Stimulated activated CD4-positive, alpha-beta T cell treated with anti-CD3 and anti-CD28 coated beads, TNF-alpha, amount 100 ng/mL, for 4 hours (primary cell): Measurements from ENCODE around the gene BORCS6.

Experiments used
- DNase-seq, 3 experiments: peaks; one replicate each; pipeline ENCODE4 v3.0.0-alpha.2; 2020; ENCODE audit warnings: low read depth in 3 of 3

BORCS6 gene

DNA sequence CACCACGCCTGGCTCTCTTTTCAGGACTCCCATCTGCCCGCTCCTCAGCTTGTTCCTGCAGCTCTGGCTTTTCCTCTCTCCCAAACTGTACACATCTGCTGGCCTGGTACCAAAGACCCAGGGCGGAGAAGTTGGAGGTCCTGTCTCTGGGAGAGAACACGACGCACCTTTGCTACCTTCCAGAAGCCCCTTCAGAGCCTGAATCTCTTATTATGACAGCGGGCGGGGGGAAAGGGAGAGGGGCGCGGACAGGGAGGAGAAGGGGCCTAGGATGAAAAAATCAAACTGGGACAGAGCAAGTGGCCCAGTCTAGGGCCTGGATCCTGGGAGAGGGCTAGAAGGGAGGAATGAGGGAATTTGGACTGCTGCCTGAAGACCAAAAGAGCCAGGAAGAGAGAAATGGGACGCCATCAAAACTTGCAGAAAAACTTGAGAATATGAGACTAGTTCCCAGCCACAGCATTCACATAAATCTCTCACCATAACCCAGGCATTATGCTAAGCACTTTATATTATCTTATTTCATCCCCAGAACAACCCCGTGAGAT is 35.3 kb downstream of the BORCS6 start:
- DNase-seq: no peak

DNA sequence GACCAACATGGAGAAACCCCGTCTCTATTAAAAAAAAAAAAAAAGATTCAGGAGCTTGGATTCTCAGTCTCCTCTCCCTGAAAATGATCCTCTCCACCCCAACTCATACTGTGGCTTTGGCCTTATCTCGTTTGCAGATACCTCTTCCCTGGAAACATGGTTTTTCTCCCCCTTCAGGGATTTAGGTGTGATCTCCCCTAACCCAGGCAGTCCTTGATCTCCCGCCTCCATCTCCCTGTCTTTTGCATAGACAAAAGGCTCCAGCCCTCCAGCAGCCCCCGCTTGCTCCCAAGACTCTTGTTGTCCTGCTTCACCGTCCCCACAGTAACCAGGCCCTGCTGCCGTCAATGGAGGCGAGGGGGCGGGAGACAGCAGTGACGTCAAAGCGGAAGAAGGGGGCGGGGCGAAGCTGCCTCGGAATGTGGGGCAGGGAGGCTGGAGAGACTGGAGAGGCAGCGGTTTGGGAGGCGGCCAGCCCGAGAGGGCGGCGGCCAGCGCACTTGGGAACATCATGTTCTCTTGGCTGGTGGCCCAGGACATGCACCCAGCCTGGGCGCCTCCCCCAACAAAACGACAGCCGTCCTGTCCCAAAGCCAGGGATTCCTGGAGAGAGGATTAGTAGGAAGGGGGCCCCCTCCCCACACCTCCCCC is 35.9 kb downstream of the BORCS6 start:
- DNase-seq: peak; percentile 72 to 83 (median 82)

DNA sequence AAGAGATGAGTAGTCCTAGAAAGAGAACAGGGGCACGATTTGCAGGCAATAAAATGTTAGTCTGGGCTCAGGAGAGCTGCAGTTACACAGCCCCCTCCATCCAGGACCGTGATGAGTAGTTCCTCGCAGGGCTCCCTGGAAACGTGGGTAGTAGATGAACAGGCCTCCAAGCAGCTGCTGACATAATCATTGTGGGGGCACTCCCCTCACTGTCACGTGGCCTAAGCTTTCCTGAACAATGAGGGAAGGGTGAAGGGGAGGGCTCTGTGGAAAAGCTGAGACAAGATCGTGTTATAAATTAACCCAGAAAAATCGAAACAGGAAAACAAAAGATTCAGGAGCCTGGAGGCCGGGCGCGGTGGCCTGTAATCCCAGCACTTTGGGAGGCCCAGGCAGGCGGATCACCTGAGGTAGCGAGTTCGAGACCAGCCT is 36.4 kb downstream of the BORCS6 start:
- peak in 1 of 3 experiments; percentile 49 for DNase-seq

DNA sequence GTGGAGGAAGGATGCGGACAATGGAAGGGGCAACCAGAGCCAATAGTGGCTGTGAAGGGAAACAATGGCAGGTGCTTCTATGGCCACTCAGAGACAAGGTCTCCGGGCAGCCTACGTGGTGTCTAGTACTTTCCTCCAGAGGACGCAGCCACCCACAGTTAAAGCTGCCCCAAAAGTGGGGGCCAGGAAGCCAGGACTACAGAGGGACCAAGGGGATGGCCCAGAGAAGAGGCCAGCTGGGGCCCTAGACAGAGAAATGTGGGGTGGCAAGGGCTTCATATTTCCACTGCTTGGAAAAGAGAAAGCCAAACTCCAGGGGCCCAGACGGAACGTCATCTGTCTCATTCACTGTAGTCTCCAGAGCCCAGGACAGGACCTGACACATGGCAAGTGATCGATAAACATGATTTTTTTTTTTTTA is 36.9 kb downstream of the BORCS6 start:
- no peak for DNase-seq

DNA sequence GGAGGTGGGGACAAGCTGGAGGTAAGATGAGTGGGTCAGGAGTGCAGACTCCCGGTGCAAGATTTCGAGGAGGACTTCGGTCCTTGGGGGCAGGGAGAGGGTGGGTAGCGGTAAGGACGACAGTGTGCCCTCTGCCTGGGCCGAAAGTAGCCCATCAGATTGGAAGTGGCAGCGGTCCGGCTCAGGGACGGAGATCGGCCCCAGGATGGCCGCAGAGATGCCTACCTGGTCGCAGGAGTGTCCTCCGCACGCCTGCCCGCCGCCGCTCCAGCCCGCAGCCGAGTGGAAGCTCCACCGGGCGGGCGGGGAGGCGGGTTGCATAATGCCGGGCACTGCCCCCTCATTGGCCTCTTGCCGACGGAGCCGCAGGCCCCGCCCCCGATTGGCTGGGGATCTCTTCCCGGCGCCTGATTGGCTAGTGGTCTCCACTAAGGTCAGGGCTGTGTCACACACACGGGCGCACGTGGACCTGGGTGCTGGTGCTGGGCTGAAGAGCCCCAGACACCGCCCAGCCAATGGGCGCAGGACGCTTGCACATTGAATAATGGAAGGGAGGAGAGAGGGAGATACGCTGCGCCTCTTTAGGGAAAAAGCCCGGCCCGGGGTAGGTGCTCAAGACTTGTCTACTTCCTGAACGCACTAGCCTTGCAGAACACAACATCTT is 37.7 kb downstream of the BORCS6 start, which contains the start of gene PER1:
TSS of gene PER1 (minus strand) at position 293 of the 664 bp plus-strand sequence. CDS start 1,698 bp downstream, outside the sequence.
- DNase-seq: peak; percentile 75 to 80 (median 77)

DNA sequence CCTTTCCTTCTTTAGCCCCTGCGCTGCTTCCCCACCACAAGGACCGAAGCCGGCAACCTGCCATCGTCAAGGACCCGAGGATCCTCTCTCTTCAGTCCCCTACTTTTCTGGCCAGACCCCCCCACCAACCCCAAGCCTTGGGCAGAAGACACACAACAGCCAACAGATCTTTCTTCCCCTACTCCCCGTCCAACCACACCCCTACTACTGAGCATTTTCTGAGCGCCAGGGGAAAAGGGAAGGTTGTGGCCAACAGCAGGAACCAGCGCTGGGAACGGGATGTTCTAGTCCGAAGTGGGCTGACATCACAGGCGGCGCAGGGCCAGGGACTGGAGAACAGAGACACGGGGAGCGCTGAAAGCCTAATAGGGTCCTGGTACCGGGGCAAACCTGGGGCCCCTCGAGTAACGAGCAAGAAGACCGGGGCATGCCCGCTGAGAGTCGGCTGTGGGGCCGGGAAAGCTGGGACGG is 38.3 kb downstream of the BORCS6 start:
- no peak for DNase-seq

DNA sequence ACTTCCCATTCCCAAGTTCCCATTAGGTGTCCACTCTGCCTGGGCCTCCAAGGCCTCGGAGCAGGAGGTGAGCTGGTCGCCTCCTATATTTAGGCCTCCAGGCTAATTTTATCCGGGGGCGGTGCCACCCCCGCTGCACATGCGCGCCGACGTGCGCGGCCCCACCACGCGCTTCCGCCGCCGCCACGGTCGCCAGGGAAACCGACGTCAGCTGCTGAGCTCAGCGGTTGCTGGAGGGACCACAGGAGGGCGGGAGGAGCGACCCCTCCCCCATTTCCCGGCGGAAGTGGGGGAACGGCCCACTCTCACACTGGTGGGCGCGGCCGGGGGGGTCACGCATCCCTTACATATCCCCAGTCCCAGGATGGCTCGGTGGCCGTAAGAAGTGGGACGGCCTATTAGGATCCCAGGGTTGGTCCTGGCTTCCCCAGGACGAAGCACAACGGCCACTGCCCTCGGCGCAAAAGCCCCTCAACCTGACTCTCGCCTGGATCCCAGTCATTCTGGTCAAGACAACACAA is 38.8 kb downstream of the BORCS6 start:
- peak; percentile 78 to 86 (median 80) for DNase-seq

DNA sequence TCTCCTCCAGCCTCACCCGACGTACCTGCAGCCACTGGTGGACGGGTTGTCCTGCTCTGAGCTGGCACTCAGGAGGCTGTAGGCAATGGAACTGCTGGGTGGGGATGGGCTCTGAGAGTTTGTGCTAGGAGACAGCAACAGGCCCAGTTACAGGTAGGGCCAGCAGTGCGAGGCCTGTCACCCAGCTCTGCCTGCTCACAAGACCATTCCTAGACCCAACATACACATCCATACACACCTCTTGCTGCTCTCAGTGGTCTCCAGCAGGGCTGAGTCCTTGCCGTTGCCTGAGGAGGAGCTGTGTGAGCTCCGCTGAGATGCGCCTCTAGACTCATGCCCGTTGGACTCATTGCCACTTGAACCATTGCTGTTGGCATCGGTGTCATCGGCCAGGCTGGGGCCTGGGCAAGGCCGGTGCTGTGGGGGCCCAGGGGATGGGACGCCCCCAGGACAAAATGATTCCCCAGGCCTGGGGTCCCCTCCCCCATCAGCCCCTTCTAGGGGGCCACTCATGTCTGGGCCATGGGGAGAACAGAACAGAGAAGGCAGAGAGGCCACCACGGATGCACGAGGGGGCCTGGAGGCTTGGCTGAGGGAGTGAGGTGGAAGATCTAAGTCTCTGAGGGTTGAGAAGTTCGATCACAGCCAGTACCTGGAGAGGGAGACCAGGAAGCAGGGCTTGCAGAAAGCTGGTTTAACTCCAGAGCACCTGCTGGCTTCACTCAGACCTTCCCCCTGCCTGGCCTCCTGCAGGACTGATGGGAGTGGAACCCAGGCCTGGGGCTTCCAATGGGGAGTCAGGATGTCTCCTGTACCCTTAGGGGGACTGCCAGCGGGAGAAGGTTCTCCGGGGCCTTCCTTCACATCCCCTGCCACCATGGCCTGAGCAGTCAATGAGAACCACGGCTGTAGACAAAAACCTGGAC is 39.5 kb downstream of the BORCS6 start:
- no peak for DNase-seq

DNA sequence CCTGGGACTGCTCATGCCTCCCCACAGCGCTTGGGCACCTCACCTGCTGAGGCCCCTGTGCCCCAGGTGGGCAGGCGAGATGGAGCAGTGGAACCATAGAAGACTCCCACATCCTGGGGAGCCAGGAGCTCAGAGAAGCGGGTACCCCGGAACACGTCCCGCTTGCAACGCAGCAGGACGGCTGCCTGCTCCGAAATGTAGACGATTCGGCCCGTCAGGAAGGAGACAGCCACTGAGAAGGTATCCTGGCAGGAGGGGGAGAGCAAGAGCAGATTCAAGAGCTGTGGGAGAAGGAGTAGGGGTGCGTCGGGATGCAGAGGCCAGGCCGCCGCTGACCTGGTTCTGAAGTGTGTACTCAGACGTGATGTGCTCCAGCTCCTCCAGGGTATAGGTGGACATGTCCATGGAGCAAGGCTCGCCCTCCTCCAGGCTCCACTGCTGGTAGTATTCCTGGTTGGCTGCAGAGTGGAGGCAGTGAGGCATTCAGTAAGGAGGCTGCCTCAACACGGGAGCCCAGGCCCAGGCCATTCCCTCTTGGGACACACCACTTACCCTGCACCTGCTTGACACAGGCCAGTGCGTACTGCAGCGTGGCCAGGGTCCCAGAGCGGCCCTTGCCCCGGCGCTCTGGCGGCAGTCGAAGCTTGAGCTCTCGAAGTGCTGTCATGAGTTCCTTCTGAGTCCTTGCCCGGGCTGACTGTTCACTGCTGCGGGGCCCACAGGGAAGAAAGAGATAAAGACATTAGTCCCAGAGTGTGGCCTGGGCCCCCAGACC is 40.4 kb downstream of the BORCS6 start:
- DNase-seq: no peak

DNA sequence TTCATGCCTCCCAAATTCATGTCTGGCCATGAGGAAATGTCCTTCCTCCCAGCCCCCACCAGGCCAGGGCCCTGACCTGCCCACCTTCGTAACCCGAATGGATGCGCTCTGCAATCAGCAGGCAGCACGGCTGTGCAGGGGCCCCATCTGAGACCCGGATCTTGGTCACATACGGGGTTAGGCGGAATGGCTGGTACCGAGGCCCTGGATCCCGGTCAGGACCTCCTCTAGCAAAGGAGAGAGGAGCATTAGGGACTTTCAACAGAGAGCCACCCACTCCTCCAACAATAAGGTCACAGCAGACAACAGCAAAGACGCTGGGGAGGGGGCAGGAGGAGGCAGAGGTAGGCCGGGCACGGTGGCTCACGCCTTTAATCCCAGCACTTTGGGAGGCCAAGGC is 41.4 kb downstream of the BORCS6 start:
- DNase-seq: no peak

DNA sequence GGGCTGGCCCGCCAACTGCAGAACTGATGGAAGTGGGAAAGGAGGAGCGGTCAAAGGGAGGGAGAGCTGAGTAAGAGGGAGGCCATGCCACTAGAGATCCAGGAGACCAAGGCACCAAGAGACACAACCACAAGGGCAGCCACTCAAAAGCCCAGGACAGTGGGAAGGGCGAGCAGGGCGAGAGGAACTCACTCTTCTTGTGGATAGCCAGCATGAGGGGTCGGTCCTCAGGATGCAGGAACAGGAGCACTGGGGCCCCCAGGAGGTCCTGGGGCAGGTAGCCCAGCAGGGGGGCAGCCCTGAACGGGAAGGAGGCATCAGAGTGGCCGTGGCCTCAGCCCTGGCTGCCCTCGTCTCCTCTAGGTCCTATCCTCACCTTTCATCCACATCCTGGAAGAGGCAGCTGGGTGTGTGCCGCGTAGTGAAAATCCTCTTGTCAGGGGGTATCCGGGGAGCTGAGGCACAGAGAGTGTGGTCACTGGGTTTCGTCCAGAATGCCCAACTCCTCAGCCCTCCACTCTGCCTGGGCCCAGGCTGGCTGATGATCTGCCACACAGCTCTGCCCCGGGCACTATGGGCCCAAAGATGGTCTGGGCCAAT is 42.1 kb downstream of the BORCS6 start:
- no peak for DNase-seq

DNA sequence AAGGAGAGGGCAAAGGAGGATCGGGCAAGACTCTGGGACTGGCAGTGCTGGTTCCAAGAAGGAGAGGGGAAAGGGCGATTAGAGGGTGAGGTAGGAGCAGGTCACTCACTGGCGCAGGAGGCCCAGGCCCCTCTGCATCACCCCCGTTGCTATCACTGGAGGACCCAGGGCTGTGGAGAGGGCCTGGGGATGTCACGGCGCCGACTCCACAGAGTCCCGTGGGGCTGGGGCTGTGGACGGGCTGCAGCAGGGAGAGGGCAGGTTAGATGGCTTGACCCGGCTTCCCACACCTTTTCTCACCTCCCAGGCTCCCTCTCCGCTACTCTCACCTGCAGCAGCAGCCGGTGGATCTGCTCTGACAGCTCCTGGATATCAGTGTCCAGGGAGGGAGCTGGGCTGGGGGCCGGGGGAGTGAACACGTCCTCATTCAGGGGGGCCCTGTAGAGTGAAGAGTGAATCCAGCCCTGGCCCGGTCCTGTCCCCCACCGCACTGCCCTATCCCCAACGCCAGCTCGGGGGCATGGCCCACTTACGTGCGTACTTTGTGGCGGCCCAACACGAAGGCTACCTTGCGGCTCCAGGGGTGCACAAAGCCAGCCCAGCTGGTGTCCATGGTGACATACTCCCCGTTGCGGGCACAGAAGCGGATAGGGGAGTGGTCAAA is 42.7 kb downstream of the BORCS6 start:
- DNase-seq: no peak

DNA sequence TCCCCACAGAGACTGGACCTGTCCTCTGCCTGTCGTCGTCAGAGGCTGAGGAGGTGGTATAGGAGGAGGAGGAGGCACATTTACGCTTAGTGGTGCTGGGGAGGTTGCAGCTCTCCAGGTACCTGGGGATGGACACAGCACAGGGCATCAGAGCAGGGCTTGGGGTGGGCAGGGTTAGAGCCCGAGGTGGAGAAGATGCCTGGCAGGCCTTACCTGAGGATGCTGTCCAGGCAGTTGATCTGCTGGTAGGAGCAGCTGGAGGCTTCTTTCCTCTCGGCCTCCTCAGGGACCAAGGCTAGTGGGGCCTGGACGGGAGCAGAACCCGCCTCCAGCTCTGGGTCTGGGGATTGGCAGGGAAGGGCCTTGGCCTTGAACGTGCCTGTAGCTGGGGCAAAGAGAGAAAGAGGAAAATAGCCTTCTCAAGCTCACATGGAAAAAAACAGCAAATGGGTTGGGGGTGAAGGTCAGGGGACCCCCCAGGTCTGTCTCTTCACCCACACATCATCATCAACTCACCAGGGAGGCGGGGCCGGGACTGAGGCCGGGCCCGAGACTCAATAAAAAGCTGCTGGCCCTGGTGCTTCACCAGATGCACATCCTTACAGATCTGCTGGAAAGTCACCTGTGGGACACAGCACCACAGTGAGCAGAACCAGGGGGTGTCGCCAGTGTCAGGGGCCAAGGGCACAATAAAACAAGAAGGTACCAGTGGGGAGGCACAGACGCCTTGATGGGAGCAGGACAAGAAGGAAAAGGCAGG is 43.4 kb downstream of the BORCS6 start:
- no peak for DNase-seq

DNA sequence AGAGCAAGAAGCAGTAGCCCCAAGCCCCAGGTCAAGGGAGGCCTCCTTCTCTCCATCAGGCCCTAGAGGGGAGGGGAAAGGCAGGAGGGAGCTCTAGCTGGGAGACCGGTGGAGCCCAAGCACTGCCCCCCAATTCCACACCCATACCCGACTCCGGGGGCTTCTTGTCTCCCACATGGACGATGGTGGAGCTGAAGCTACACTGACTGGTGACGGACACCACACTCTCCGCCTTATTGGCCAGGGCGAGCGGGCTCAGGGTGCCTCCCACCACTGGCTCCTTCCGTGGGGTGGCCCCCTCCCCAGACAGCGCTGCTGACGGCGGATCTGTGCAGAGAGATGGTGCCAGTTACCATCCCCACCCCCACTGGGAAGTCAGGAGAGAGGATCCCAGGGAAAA is 44.2 kb downstream of the BORCS6 start:
- no peak for DNase-seq

DNA sequence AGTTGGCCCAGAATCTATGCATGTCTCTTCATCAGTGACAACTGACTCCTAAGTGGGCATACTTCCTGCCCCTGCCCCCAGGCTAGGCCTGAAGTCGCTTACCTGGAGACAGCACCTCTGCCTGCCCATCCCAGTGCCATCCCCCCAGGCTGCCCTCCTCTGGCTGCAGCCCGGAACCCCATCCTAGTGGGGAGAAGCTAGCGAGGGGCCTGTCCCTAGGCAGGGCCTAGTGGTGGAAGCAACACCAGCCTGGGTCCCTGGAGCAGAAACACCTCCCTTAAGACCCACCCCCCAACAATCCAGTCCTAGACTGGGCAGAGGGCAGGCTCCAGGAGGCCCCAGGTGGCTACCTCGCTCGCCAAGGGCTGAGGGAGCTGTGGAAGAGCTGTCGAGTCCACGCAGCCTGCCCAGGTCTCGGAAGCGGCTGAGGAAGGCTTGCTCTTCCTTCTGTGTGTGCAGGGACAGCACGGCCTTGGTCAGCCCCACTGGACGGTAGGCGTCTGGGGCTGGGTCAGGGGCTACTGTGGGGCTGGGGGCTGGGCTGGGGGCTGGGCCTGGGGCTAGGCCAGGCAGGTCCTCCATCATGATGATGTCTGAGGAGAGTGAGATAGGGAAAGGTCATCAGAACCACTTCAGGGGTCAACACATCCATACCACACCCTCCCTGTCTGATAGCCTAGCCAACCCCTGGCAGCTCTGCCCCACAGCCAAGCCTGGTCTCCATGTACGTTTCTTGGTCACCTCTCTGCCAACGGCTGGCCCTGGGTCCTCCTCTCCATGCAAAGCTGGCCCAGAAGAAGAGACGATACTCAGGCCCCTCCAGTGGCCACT is 45.4 kb downstream of the BORCS6 start:
- DNase-seq: no peak

DNA sequence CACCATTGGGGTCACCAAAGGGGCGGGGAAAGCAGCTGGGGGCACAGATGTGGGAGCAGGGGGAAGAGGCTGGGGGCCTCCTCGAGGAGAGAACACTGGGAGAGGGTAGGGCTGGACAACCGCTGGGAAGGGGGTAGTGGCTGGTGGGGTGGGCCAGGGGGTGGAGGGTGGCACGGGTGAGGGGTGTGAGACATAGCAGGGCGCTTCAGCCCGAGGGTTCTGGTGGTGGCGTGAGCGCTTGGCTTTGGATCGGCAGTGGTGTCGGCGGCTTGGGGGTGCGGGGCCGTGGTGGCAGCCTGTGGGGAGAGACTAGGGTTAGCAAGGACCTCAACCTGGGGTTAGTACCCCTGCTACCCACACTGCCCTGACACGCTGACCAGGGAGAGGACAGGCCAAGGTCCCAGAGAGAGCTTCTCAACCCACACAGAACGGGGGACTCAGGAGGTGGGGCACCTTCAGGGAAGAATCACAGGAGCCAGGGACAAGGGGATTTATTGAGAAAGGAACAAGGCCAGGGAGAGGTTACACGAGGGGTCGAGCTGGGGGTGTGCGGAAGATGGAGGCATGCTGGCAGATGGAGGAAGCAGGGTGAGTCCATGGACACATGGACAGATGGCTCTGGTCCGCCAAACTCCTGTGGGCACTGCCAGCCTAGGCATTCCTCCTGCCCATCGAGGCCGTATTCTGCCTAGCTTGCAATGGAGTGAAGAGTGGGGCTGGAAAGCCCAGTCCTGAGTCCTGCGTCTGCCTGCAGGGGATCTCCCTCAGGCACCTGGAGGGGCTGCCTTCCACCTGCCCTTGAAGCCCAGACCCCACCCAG is 46.2 kb downstream of the BORCS6 start:
- no peak for DNase-seq

DNA sequence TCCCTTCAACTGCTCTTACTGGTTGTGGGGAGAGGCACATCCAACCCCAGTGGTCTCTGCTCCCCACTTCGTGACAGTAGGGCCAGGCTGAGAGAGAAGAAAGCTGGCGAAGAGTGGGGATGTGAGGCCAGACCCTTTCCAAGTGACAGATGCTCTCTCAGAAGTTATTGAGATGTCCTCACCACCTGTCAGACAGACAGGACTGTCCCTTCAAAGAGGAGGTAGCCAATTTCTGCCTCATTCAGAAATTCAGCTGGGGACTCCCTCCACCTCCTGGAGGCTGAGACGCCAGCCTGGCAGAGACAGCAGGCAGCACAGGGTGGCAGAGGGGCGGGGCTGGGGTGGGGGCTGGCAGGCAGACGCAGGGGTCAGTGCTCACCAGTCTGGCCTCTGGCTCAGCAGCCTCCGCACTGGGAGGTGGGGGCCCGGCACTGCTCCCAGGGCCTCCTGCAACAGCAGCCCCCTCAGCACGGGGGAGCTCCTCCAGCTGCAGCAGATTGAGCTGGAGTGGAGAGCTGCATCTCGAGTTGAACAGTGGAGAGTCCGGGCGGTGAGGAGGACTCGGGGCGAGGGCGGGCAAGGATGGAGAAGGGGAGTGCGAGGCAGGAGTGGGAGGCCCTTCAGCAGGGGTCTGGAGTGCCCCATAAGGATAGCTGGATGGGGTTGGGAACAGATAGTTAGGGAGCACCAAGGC is 46.9 kb downstream of the BORCS6 start:
- DNase-seq: no peak
